Measurements from ENCODE around the gene MED29.

GRCh38 chr19:39379865-39380396, 11.2 kb upstream of the MED29 start:
- no peak for TF ChIP-seq CTCF (IDR thresholded peaks at IDR 0.05)
- TF ChIP-seq NR2C2 (CRISPR knock-in tag; IDR thresholded peaks at IDR 0.05): no peak
- TF ChIP-seq MLX (CRISPR knock-in tag; IDR thresholded peaks at IDR 0.05): no peak
- TF ChIP-seq GABPB1 (CRISPR knock-in tag; IDR thresholded peaks at IDR 0.05): no peak

Measured in WTC11 (cell line).